Osteoblast (primary cell): Measurements from ENCODE around the gene STX1B. TPM values are rescaled to one million over a fixed set of nuclear protein-coding genes. Genes with fewer than 3 reads are reported as not detected.

Source experiments
- DNase-seq: peaks from one replicate; pipeline ENCODE4 v3.0.0; 2011; ENCODE audit warnings: low spot score, mixed read lengths; ENCODE audit not compliant: insufficient read length; ENCODE audit errors: missing footprints
- H2AFZ ChIP-seq: 2 replicates; pipeline ENCODE4 v1.6.0; 2011; ENCODE audit warnings: mild to moderate bottlenecking, low read length
- H3K27ac ChIP-seq: 2 replicates; pipeline ENCODE4 v1.5.1; 2011; ENCODE audit warnings: mild to moderate bottlenecking, low read depth, low read length, moderate library complexity
- H3K27me3 ChIP-seq: 2 replicates; pipeline ENCODE4 v1.6.0; 2012; ENCODE audit warnings: mild to moderate bottlenecking, control low read depth, inconsistent platforms, low read length, moderate library complexity; ENCODE audit not compliant: insufficient read depth
- H3K36me3 ChIP-seq: 2 replicates; pipeline ENCODE4 v1.5.1; 2011; ENCODE audit warnings: mild to moderate bottlenecking, low read length, control low read depth, moderate library complexity; ENCODE audit not compliant: insufficient read depth
- H3K4me1 ChIP-seq: 2 replicates; pipeline ENCODE4 v1.5.1; 2011; ENCODE audit warnings: mild to moderate bottlenecking, low read length, control low read depth, moderate library complexity; ENCODE audit not compliant: insufficient read depth
- H3K4me2 ChIP-seq: 2 replicates; pipeline ENCODE4 v1.6.0; 2011; ENCODE audit warnings: mild to moderate bottlenecking, low read length; ENCODE audit not compliant: insufficient read depth
- H3K4me3 ChIP-seq: fragments of 200-600 bp; sonication (generic); 3 replicates; pipeline ENCODE4 v1.5.1; 2012; ENCODE audit warnings: mild to moderate bottlenecking, low read length, inconsistent platforms; ENCODE audit not compliant: insufficient read depth
- H3K79me2 ChIP-seq: 2 replicates; pipeline ENCODE4 v1.6.0; 2012; ENCODE audit warnings: mild to moderate bottlenecking, low read length, control low read depth, inconsistent platforms; ENCODE audit not compliant: insufficient read depth
- H3K9me3 ChIP-seq: 2 replicates; pipeline ENCODE4 v1.5.1; 2011; ENCODE audit warnings: low read depth, low read length, control low read depth
- H4K20me1 ChIP-seq: 2 replicates; pipeline ENCODE4 v1.6.0; 2012; ENCODE audit warnings: mild to moderate bottlenecking, low read length, control low read depth; ENCODE audit not compliant: insufficient read depth
- total RNA-seq: library from RNA; depleted of rRNA; stranded (reverse); fragments of >200 nt; gene quantifications from 2 replicates; pipeline ENCODE4 v1.2.3, GENCODE V29; 2012
- TF ChIP-seq, protein P1 (sequence below): IDR thresholded peaks from 2 replicates; pipeline ENCODE4 v1.5.1; 2011; ENCODE audit warnings: mild to moderate bottlenecking, low read depth, low read length, moderate library complexity; ENCODE audit errors: extremely low read depth

STX1B gene
- total RNA-seq, 1 donor: 0.72 TPM

GRCh38 chr16:30948667-30949649, 61.5 kb downstream of the STX1B start, which contains the start of gene ORAI3:
TSS of gene ORAI3 (plus strand) at chr16:30949068. CDS start at chr16:30949290, 222 bp downstream.
- H4K20me1 ChIP-seq: peaks cover 19% of the 10 kb centered on the region
- DNase-seq: peak; percentile 88
- peak within 1 kb of the TSS; percentile 86 for H3K4me3 ChIP-seq
- peaks cover 23% of the 10 kb centered on the region for H3K4me1 ChIP-seq
- peak within 1 kb of the TSS; percentile 92 for H3K4me2 ChIP-seq
- peak within 1 kb of the TSS; percentile 27 for H2AFZ ChIP-seq
- H3K36me3 ChIP-seq: peaks cover 10% of the 10 kb centered on the region
- peak within 1 kb of the TSS; percentile 65 for H3K27ac ChIP-seq
- no peaks in the 10 kb centered on the region for H3K9me3 ChIP-seq
- H3K27me3 ChIP-seq: no peaks in the 10 kb centered on the region
- H3K79me2 ChIP-seq: peaks cover 8% of the 10 kb centered on the region
- TF ChIP-seq, protein P1, sequence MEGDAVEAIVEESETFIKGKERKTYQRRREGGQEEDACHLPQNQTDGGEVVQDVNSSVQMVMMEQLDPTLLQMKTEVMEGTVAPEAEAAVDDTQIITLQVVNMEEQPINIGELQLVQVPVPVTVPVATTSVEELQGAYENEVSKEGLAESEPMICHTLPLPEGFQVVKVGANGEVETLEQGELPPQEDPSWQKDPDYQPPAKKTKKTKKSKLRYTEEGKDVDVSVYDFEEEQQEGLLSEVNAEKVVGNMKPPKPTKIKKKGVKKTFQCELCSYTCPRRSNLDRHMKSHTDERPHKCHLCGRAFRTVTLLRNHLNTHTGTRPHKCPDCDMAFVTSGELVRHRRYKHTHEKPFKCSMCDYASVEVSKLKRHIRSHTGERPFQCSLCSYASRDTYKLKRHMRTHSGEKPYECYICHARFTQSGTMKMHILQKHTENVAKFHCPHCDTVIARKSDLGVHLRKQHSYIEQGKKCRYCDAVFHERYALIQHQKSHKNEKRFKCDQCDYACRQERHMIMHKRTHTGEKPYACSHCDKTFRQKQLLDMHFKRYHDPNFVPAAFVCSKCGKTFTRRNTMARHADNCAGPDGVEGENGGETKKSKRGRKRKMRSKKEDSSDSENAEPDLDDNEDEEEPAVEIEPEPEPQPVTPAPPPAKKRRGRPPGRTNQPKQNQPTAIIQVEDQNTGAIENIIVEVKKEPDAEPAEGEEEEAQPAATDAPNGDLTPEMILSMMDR: no peak

DNA sequence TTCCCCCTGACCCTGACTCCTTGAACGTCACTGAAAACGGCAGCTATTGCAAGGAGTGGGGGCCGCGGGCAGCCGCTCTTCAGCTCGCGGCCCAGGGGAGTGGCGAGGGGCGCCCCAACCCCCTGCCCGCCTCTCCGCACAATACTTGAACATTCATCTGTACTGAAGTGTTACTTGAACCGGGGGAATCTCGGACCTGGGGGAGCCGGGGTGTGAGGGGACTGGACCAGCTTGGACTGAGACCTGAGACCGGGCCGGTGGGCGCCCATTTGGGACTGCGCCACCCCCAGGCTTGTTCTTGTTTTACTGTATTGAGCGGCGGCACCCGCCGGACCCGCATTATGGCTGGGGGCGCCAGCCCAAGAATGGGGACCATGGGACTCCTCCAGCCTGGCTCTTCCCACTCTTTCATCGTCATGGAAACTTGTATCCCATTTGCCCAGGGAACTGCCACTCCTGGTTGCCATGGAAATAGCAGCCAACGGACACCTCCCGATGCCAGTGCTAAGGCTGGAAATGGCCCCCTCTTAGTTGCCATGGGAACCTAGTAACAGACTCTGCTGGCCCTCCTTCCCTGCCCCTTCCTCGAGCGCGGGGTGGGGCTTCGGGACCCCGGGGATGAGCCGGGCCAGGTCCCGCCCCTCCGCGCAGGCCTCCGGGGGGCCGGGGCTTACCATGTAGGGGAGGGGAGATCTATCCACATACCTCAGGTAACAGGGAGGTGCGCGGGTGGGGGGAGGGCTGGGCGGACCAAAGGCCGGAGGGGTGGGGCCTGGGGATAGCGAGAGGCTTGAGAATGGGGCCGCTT, 62.4 kb downstream of the STX1B start:
- H3K9me3 ChIP-seq: no peaks in the 10 kb centered on the region
- peaks cover 8% of the 10 kb centered on the region for H3K79me2 ChIP-seq
- peak overlapping the region; percentile 86 for H3K4me3 ChIP-seq
- H3K4me1 ChIP-seq: peaks cover 23% of the 10 kb centered on the region
- H3K36me3 ChIP-seq: peaks cover 16% of the 10 kb centered on the region
- H3K4me2 ChIP-seq: peak overlapping the region; percentile 92
- no peaks in the 10 kb centered on the region for H3K27me3 ChIP-seq
- peak overlapping the region; percentile 27 for H3K27ac ChIP-seq
- peaks cover 14% of the 10 kb centered on the region for H4K20me1 ChIP-seq
- H2AFZ ChIP-seq: no peak overlapping the region
- TF ChIP-seq, protein P1: no peak
- DNase-seq: peak; percentile 99

GRCh38 chr16:30947541-30947858, 62.9 kb downstream of the STX1B start:
- H3K4me1 ChIP-seq: peaks cover 23% of the 10 kb centered on the region
- no peak overlapping the region for H2AFZ ChIP-seq
- H4K20me1 ChIP-seq: peaks cover 14% of the 10 kb centered on the region
- H3K27ac ChIP-seq: peak overlapping the region; percentile 27
- no peaks in the 10 kb centered on the region for H3K9me3 ChIP-seq
- no peak overlapping the region for H3K4me2 ChIP-seq
- H3K4me3 ChIP-seq: no peak overlapping the region
- H3K79me2 ChIP-seq: peaks cover 8% of the 10 kb centered on the region
- peaks cover 21% of the 10 kb centered on the region for H3K36me3 ChIP-seq
- H3K27me3 ChIP-seq: no peaks in the 10 kb centered on the region
- DNase-seq: peak; percentile 42
- TF ChIP-seq, protein P1: no peak
